B cell (primary cell): ENCODE data around the gene SNRK. TPM values are rescaled to one million over a fixed set of nuclear protein-coding genes. Genes with fewer than 3 reads are reported as not detected.

Source experiments
- ATAC-seq: fragments of 200-7000 bp; cut with Tn5 transposase; one replicate; pipeline ENCODE4 v1.10.0; 2021; ENCODE audit warnings: low read depth, mild to moderate bottlenecking, moderate number of reproducible peaks, moderate library complexity
- CTCF ChIA-PET: fragments of 350-600 bp; sonication (Branson Sonifier 250); formaldehyde crosslinking; loops from one replicate; lab custom pipeline; 2021; ENCODE audit warnings: antibody characterized with exemption, inconsistent platforms; lab: Charles Lee
- POLR2A ChIA-PET: fragments of 350-600 bp; sonication (Branson Sonifier 250); formaldehyde crosslinking; loops from one replicate; lab custom pipeline; 2021; ENCODE audit warnings: antibody characterized with exemption; lab: Charles Lee
- DNase-seq: peaks from one replicate; pipeline ENCODE4 v3.0.0; 2013
- H2AFZ ChIP-seq: 2 replicates; pipeline ENCODE4 v1.6.1; 2012; ENCODE audit warnings: mild to moderate bottlenecking, low read depth, low read length; ENCODE audit not compliant: insufficient read depth, poor library complexity, severe bottlenecking
- H3K27ac ChIP-seq, 2 donors: 1 replicate in 1 of 2; 2 replicates in 1 of 2; pipeline ENCODE4 v1.5.1; 2012 to 2013; ENCODE audit warnings: low read length in 2 of 2, mild to moderate bottlenecking in 2 of 2, moderate library complexity in 1 of 2
- H3K27me3 ChIP-seq, 4 experiments: fragments of 200-600 bp in 1 of 4; sonication (generic) in 1 of 4; replicated peaks in 1 of 4; 1 replicate in 2 of 4; 2 replicates in 2 of 4; pipeline versions ENCODE4 v1.6.1 to v1.7.0; 2013 to 2016; ENCODE audit warnings: low read length in 3 of 4, mild to moderate bottlenecking in 2 of 4, mixed read lengths in 1 of 4, moderate library complexity in 1 of 4; ENCODE audit not compliant: insufficient read depth in 4 of 4, control insufficient read depth in 3 of 4; ENCODE audit errors: control extremely low read depth in 1 of 4
- H3K36me3 ChIP-seq, 2 experiments: replicated peaks in 1 of 2; 1 replicate in 1 of 2; 2 replicates in 1 of 2; pipeline versions ENCODE4 v1.6.1 to v1.7.1; 2013; ENCODE audit warnings: low read length in 1 of 2; ENCODE audit not compliant: insufficient read depth in 2 of 2, control insufficient read depth in 1 of 2; ENCODE audit errors: control extremely low read depth in 1 of 2, extremely low read depth in 1 of 2
- H3K4me1 ChIP-seq, 2 donors: fragments of 200-600 bp in 1 of 2; sonication (generic) in 1 of 2; 1 replicate in 1 of 2; 2 replicates in 1 of 2; pipeline versions ENCODE4 v1.5.1 to v1.6.1; 2013 to 2017; ENCODE audit warnings: low read length in 2 of 2; ENCODE audit not compliant: control insufficient read depth in 2 of 2, insufficient read depth in 2 of 2
- H3K4me2 ChIP-seq: replicated peaks from 2 replicates; pipeline ENCODE3; 2012; ENCODE audit warnings: mild to moderate bottlenecking, low read depth, low read length; ENCODE audit not compliant: poor library complexity, severe bottlenecking
- H3K4me3 ChIP-seq, 5 experiments: fragments of 200-600 bp in 1 of 5; sonication (generic) in 1 of 5; 1 replicate in 3 of 5; 2 replicates in 2 of 5; pipeline versions ENCODE4 v1.5.1 to v1.7.0; 2011 to 2016; ENCODE audit warnings: low read length in 4 of 5, mild to moderate bottlenecking in 4 of 5, low read depth in 2 of 5, control low read depth in 1 of 5, moderate library complexity in 1 of 5; ENCODE audit not compliant: insufficient read depth in 1 of 5; ENCODE audit errors: control extremely low read depth in 1 of 5, extremely low read depth in 1 of 5
- H3K79me2 ChIP-seq: fragments of 200-600 bp; sonication (generic); one replicate; pipeline ENCODE4 v1.6.0; 2016; ENCODE audit warnings: low read length; ENCODE audit not compliant: control insufficient read depth, insufficient read depth
- H3K9ac ChIP-seq: fragments of 200-600 bp; sonication (generic); 2 replicates; pipeline ENCODE4 v1.6.1; 2017; ENCODE audit warnings: mild to moderate bottlenecking, low read length, moderate library complexity
- H3K9me3 ChIP-seq, 3 donors: one replicate each; pipeline versions ENCODE4 v1.6.1 to v1.7.1; 2013; ENCODE audit warnings: low read length in 2 of 3; ENCODE audit not compliant: control insufficient read depth in 2 of 3, insufficient read depth in 1 of 3; ENCODE audit errors: control extremely low read depth in 1 of 3
- H4K20me1 ChIP-seq: 2 replicates; pipeline ENCODE4 v1.6.0; 2012; ENCODE audit warnings: mild to moderate bottlenecking, low read length; ENCODE audit not compliant: insufficient read depth, control insufficient read depth, poor library complexity, severe bottlenecking
- H3K27ac Mint-ChIP-seq: one replicate; pipeline ENCODE4 v1.8.0; 2021; ENCODE audit warnings: mixed read lengths
- H3K27me3 Mint-ChIP-seq: one replicate; pipeline ENCODE4 v1.8.0; 2021; ENCODE audit warnings: mixed read lengths
- H3K4me1 Mint-ChIP-seq: one replicate; pipeline ENCODE4 v1.8.0; 2021; ENCODE audit warnings: mixed read lengths
- H3K4me3 Mint-ChIP-seq: one replicate; pipeline ENCODE4 v1.8.0; 2021; ENCODE audit warnings: mixed read lengths
- H3K9me3 Mint-ChIP-seq: one replicate; pipeline ENCODE4 v1.8.0; 2022; ENCODE audit warnings: mixed read lengths; ENCODE audit not compliant: insufficient read depth
- EZH2 ChIP-seq: IDR thresholded peaks from 2 replicates; pipeline ENCODE4 v1.6.1; 2012; ENCODE audit warnings: borderline replicate concordance, low read depth, mild to moderate bottlenecking, moderate library complexity, low read length; ENCODE audit not compliant: insufficient read depth, poor library complexity, severe bottlenecking
- WGBS: methylation state at CpG from one replicate; pipeline ENCODE4 v1.1.5; 2013; ENCODE audit warnings: missing lambda C conversion rate; ENCODE audit not compliant: insufficient coverage; 5-methylcytosine and 5-hydroxymethylcytosine counted together
- intact Hi-C: fragments of 100-400 bp; cut with micrococcal nuclease; formaldehyde crosslinking; loops from one replicate; pipeline ENCODE4 v1.10.0; 2022
- polyA minus RNA-seq: library from RNA; depleted of rRNA, polyadenylated mRNA; stranded (reverse); fragments of >200 nt; gene quantifications from 2 replicates; pipeline ENCODE4 v1.2.3, GENCODE V29; 2012
- polyA plus RNA-seq: library from polyadenylated mRNA; depleted of rRNA; stranded (reverse); fragments of >200 nt; gene quantifications from 2 replicates; pipeline ENCODE4 v1.2.3, GENCODE V29; 2012
- total RNA-seq, 2 donors: library from RNA; stranded (reverse); fragments of 120-200 nt in 1 of 2; gene quantifications; 1 replicate in 1 of 2; 2 replicates in 1 of 2; pipeline versions ENCODE4 v1.2.3 to v1.2.4, GENCODE V29; 2013 to 2022
- TF ChIP-seq, protein P1 (sequence below): fragments of 200-600 bp; IDR thresholded peaks from one replicate; pipeline ENCODE4 v1.8.0; 2022; ENCODE audit warnings: antibody characterized with exemption, mild to moderate bottlenecking

SNRK gene
- total RNA-seq (46.7 and 48.2 TPM in 2 replicates), polyA plus RNA-seq (17.8 and 30.0 TPM in 2 replicates), polyA minus RNA-seq (54.2 and 86.2 TPM in 2 replicates)
- total RNA-seq (2013): 59.5 TPM

DNA sequence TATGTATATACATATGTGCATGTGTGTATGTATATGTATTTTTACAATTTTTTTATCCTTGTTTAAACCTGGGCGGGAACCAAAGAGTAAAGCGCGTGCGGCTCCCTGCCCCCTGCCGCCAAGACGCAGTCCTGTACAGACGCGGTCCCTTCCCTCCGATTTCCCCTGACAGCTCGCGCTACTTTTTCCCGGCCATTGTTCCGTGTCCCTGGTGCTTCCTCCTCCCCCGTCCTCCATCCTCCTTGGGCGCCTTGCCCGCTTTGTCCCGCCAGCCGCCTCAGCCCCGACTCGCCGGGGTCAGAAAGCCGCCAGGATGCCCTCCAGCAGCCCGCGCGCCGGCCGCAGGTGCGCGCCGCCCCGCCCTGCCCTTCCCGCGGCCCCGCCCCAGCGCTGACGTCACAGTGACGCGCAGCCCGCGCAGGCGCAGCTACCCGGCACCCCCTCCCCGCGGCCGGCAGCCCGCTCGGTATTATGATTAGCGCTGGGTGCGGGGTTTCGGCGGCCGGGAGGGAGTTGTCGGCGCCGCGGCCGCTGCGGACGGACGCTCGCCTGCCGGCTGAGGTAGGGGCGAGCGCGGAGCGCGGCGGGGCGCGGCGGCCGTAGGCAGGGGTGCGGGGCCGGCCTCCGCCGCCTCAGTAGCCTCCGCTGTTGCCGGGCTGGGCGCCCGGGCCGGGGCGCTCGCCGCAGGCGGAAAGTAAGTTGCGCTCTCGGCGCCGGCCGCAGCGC lies at the start of gene SNRK:
SNRK (plus strand) TSS at position 426 of the 726 bp plus-strand sequence. CDS start 16,664 bp downstream, outside the sequence.
- peak within 1 kb of the TSS; percentile 82 for H3K9ac ChIP-seq
- peaks cover 31% of the 10 kb centered on the region for H4K20me1 ChIP-seq
- peaks cover 40 to 43% of the 10 kb centered on the region in 2 donors for H3K4me1 ChIP-seq
- ChIA-PET CTCF (interaction anchor here (1.2 to 2.0 kb wide), 2 partner anchors 11 to 63 kb away, joined by 4 to 9 read pairs; no protein-coding TSS in a partner anchor), POLR2A (interaction anchor here (0.7 to 0.9 kb wide), 2 partner anchors 9 to 11 kb away, joined by 3 to 8 read pairs; no protein-coding TSS in a partner anchor)
- H3K36me3 ChIP-seq: peaks cover 0 to 14% of the 10 kb centered on the region in 2 experiments
- peak within 1 kb of the TSS; percentile 96 for H2AFZ ChIP-seq
- under 1% methylated on average over 91 of the region's 91 CpGs for WGBS
- H3K4me2 ChIP-seq: peak within 1 kb of the TSS; percentile 83
- peak within 1 kb of the TSS; percentile 60 to 89 (median 79) for H3K4me3 ChIP-seq
- peak within 1 kb of the TSS; percentile 62 to 83 for H3K27ac ChIP-seq
- peaks cover 45% of the 10 kb centered on the region for H3K79me2 ChIP-seq
- no peaks in the 10 kb centered on the region for H3K9me3 ChIP-seq
- Mint-ChIP-seq H3K27ac (peak within 1 kb of the TSS; percentile 99), H3K9me3 (no peaks in the 10 kb centered on the region), H3K4me1 (peaks cover 46% of the 10 kb centered on the region), H3K27me3 (peaks cover 5% of the 10 kb centered on the region), H3K4me3 (peak within 1 kb of the TSS; percentile 100)
- ATAC-seq: peak; percentile 87
- no peak for TF ChIP-seq EZH2
- TF ChIP-seq, protein P1, sequence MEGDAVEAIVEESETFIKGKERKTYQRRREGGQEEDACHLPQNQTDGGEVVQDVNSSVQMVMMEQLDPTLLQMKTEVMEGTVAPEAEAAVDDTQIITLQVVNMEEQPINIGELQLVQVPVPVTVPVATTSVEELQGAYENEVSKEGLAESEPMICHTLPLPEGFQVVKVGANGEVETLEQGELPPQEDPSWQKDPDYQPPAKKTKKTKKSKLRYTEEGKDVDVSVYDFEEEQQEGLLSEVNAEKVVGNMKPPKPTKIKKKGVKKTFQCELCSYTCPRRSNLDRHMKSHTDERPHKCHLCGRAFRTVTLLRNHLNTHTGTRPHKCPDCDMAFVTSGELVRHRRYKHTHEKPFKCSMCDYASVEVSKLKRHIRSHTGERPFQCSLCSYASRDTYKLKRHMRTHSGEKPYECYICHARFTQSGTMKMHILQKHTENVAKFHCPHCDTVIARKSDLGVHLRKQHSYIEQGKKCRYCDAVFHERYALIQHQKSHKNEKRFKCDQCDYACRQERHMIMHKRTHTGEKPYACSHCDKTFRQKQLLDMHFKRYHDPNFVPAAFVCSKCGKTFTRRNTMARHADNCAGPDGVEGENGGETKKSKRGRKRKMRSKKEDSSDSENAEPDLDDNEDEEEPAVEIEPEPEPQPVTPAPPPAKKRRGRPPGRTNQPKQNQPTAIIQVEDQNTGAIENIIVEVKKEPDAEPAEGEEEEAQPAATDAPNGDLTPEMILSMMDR: no peak
- intact Hi-C loops: loop anchor here (5.0 kb wide), 1 partner anchor 41 kb away; no protein-coding TSS in a partner anchor
- no peaks in the 10 kb centered on the region for H3K27me3 ChIP-seq
- DNase-seq: peak; percentile 94

- ChIA-PET CTCF (no interaction called here), POLR2A (no interaction called here)
- Histone ChIP-seq H3K4me3 (no peak overlapping the region), H3K79me2 (no peaks in the 10 kb centered on the region), H3K36me3 (no peaks in the 10 kb centered on the region), H3K9ac (no peak overlapping the region), H3K9me3 (peaks cover 0 to 5% (median 5%) of the 10 kb centered on the region in 3 donors), H2AFZ (no peak overlapping the region), H3K4me2 (no peak overlapping the region), H3K27me3 (no peaks in the 10 kb centered on the region), H4K20me1 (no peaks in the 10 kb centered on the region), H3K27ac (no peak overlapping the region), H3K4me1 (peaks cover 3% of the 10 kb centered on the region in 2 donors)
- no peak overlapping the region for H3K27ac Mint-ChIP-seq
- H3K4me3 Mint-ChIP-seq: no peak overlapping the region
- peaks cover 4% of the 10 kb centered on the region for H3K4me1 Mint-ChIP-seq
- H3K9me3 Mint-ChIP-seq: no peaks in the 10 kb centered on the region
- intact Hi-C loops: no loop called here
- TF ChIP-seq, protein P1: no peak
- TF ChIP-seq EZH2: no peak
- ATAC-seq: no peak
- 60% methylated on average over 1 of the region's 4 CpGs for WGBS
- H3K27me3 Mint-ChIP-seq: peaks cover 14% of the 10 kb centered on the region
- DNase-seq: no peak
These were observed 47.5 kb upstream of the SNRK start for GRCh38 chr3:43238801-43239200.
